K562 (cell line): ENCODE measurements around the gene COX14. TPM values are rescaled to one million over a fixed set of nuclear protein-coding genes. Genes with fewer than 3 reads are reported as not detected.

Experiments used
- ATAC-seq: fragments of 200-7000 bp; cut with Tn5 transposase; 3 replicates; pipeline ENCODE4 v1.9.1; 2020; ENCODE audit warnings: moderate library complexity
- BruUV-seq: library from RNA; stranded (reverse); fragments of 400-500 nt; replicated peaks from 2 replicates; lab custom pipeline; 2021; lab: Mats Ljungman, UMichigan
- CTCF ChIA-PET: fragments of 300-600 bp; formaldehyde crosslinking; extraction: SDS; loops from one replicate; lab custom pipeline; 2021; ENCODE audit warnings: low intra/inter-chr PET ratio; lab: Yijun Ruan, JAX
- POLR2A ChIA-PET: fragments of 300-600, 350-650 bp; sonication (Branson Sonifier 250); formaldehyde crosslinking; extraction: SDS; loops from one replicate; lab custom pipeline; 2021; ENCODE audit warnings: antibody characterized with exemption, inconsistent platforms; lab: Yijun Ruan, JAX
- DNase-seq, 4 experiments: peaks; one replicate each; pipeline versions ENCODE4 v3.0.0 to v3.0.0-alpha.2; 2011 to 2018; ENCODE audit warnings: low spot score in 3 of 4, mixed read lengths in 3 of 4; ENCODE audit errors: extremely low read depth in 1 of 4
- FAIRE-seq: peaks from 2 replicates; lab custom pipeline; 2011; peaks lifted over from hg19 to GRCh38; lab: Jason Lieb, UNC
- H2AFZ ChIP-seq: 2 replicates; pipeline ENCODE4 v1.6.0; 2011; ENCODE audit warnings: low read depth, low read length, control low read depth, inconsistent platforms
- H3K27ac ChIP-seq: fragments of 200-600 bp; 3 replicates; pipeline ENCODE4 v1.8.0; 2011; ENCODE audit warnings: low read depth, mild to moderate bottlenecking, control low read depth, inconsistent platforms, low read length, moderate library complexity, mixed read lengths; ENCODE audit errors: extremely low read depth
- H3K27me3 ChIP-seq, 2 experiments: fragments of 300-600 bp in 1 of 2; 2 replicates in 1 of 2; 3 replicates in 1 of 2; pipeline versions ENCODE4 v1.6.0 to v1.8.0; 2011; ENCODE audit warnings: inconsistent platforms in 2 of 2, low read length in 2 of 2, mild to moderate bottlenecking in 1 of 2, mixed read lengths in 1 of 2, moderate library complexity in 1 of 2; ENCODE audit not compliant: control insufficient read depth in 2 of 2, insufficient read depth in 2 of 2
- H3K36me3 ChIP-seq: fragments of 300-600 bp; 3 replicates; pipeline ENCODE4 v1.8.0; 2011; ENCODE audit warnings: mild to moderate bottlenecking, low read length, inconsistent platforms; ENCODE audit not compliant: control insufficient read depth, insufficient read depth
- H3K4me1 ChIP-seq, 2 experiments: fragments of 200-600 bp in 1 of 2; replicated peaks in 1 of 2; 2 replicates in 1 of 2; 3 replicates in 1 of 2; pipeline versions ENCODE4 v1.5.1 to v1.8.0; 2011; ENCODE audit warnings: inconsistent platforms in 2 of 2, low read length in 2 of 2, mild to moderate bottlenecking in 1 of 2, mixed read lengths in 1 of 2, moderate library complexity in 1 of 2; ENCODE audit not compliant: control insufficient read depth in 2 of 2, insufficient read depth in 2 of 2
- H3K4me2 ChIP-seq: 2 replicates; pipeline ENCODE4 v1.6.1; 2011; ENCODE audit warnings: low read length, control low read depth, inconsistent platforms, mixed read lengths; ENCODE audit not compliant: insufficient read depth
- H3K4me3 ChIP-seq: fragments of 200-600 bp; sonication (generic), shearing (Covaris generic); 2 replicates; pipeline ENCODE4 v1.5.1; 2016; ENCODE audit warnings: control low read depth, inconsistent platforms
- H3K79me2 ChIP-seq: fragments of 200-600 bp; 3 replicates; pipeline ENCODE4 v1.8.0; 2011; ENCODE audit warnings: low read length, inconsistent platforms; ENCODE audit not compliant: control insufficient read depth, insufficient read depth
- H3K9ac ChIP-seq, 2 experiments: 2 replicates each; pipeline versions ENCODE4 v1.6.0 to v1.6.1; 2011; ENCODE audit warnings: low read depth in 2 of 2, low read length in 2 of 2, control low read depth in 1 of 2, inconsistent platforms in 1 of 2, mild to moderate bottlenecking in 1 of 2, mixed read lengths in 1 of 2; ENCODE audit not compliant: insufficient read depth in 1 of 2
- H3K9me1 ChIP-seq: one replicate; pipeline ENCODE4 v1.6.0; 2011; ENCODE audit warnings: inconsistent platforms, mild to moderate bottlenecking, low read length, moderate library complexity; ENCODE audit not compliant: control insufficient read depth, insufficient read depth
- H3K9me3 ChIP-seq: replicated peaks from 2 replicates; pipeline ENCODE4 v1.5.1; 2011; ENCODE audit warnings: low read depth, low read length, inconsistent platforms; ENCODE audit not compliant: control insufficient read depth, insufficient read depth
- H4K20me1 ChIP-seq: replicated peaks from 2 replicates; pipeline ENCODE4 v1.6.1; 2011; ENCODE audit warnings: low read length, inconsistent platforms, mixed read lengths; ENCODE audit not compliant: control insufficient read depth, insufficient read depth
- NFE2L1 ChIP-seq: fragments of 450-650 bp; IDR thresholded peaks from 2 replicates; pipeline ENCODE4 v1.6.1; 2016; ENCODE audit warnings: missing genetic modification characterization, low read depth, mild to moderate bottlenecking, missing compliant biosample characterization, moderate library complexity, borderline replicate concordance
- NR2C1 ChIP-seq, 2 experiments: fragments of 450-650 bp; IDR thresholded peaks; 2 replicates each; pipeline ENCODE4 v1.6.1; 2017; ENCODE audit warnings: mild to moderate bottlenecking in 2 of 2, antibody characterized with exemption in 1 of 2, inconsistent platforms in 1 of 2, missing compliant biosample characterization in 1 of 2, missing genetic modification characterization in 1 of 2
- ZNF57 ChIP-seq: fragments of 450-650 bp; formaldehyde crosslinking; IDR thresholded peaks from 2 replicates; pipeline ENCODE4 v1.4.0; 2020; ENCODE audit warnings: mild to moderate bottlenecking, moderate library complexity
- WGBS: fragments of 100-300 bp; shearing (Covaris generic); methylation state at CpG from one replicate; pipeline ENCODE4 v1.1.6; 2016; ENCODE audit warnings: low coverage, mixed read lengths; ENCODE audit not compliant: insufficient coverage; ENCODE audit errors: missing lambda C conversion rate; 5-methylcytosine and 5-hydroxymethylcytosine counted together
- in situ Hi-C: fragments of 300-500 bp; cut with MboI; formaldehyde crosslinking; loops from 4 replicates; pipeline ENCODE4 v1.15.0; 2018; ENCODE audit warnings: inconsistent platforms, mixed read lengths
- intact Hi-C: fragments of 100-400 bp; cut with micrococcal nuclease; formaldehyde crosslinking; loops from 2 replicates; pipeline ENCODE4 v1.14.2; 2022
- polyA plus RNA-seq, 8 experiments: library from polyadenylated mRNA; depleted of rRNA in 4 of 8; stranded (reverse) in 5 of 8; unstranded in 3 of 8; fragments of >200 nt; fragmentation: Nextera tagmentation in 2 of 8; fragmentation: Illumina TruSeq in 1 of 8; extraction: Ambion mirVana in 2 of 8; extraction: Trizol in 1 of 8; gene quantifications; 2 replicates each; pipeline versions ENCODE4 v1.2.1 to v1.2.3, GENCODE V29; 2011 to 2014; ENCODE audit warnings: inconsistent platforms in 1 of 8, missing spikeins in 1 of 8
- total RNA-seq, 7 experiments: library from RNA; depleted of rRNA in 6 of 7; stranded (reverse); fragments of >200 nt in 6 of 7; fragmentation: Illumina TruSeq in 2 of 7; extraction: Trizol in 2 of 7; gene quantifications; 2 replicates each; pipeline versions ENCODE4 v1.2.1 to v1.2.3, GENCODE V29; 2011 to 2021; ENCODE audit warnings: low replicate concordance in 1 of 7
- TF ChIP-seq, protein P1 (sequence below): fragments of 250-450 bp; sonication (Bioruptor Pico); IDR thresholded peaks from 2 replicates; pipeline ENCODE4 v1.8.0; 2021; ENCODE audit warnings: mild to moderate bottlenecking, moderate library complexity

Gene COX14
- total and polyA plus RNA-seq, 9 of the 15 experiments (the other 6 are each of a cell fraction or from before 2014, with no cell fraction given): 44.4 to 269 (median 53.4) TPM

DNA sequence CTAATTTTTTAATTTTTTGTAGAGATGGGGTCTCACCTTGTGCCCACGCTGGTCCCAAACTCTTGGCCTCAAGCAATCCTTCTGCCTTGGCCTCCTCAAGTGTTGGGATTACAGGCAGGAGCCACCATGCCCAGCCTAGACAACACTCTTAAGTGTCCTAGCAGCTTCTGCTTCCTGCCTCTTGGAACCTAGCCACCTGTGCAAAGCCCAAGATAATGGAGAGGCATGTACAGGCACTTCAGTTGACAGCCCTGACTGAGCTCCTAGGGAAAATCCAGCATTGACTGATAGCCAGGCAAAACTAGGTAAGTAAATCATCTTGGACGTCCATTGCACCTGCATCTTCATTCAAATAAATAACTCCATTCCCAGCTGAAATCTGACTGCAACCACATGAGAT is 15.5 kb downstream of the COX14 start:
- Histone ChIP-seq H3K79me2 (no peaks in the 10 kb centered on the region), H3K9me3 (no peaks in the 10 kb centered on the region; the same call in 1 of the 2 replicates), H3K4me2 (no peak overlapping the region), H3K36me3 (peaks cover 51% of the 10 kb centered on the region), H3K9ac (no peak overlapping the region), H3K27me3 (no peaks in the 10 kb centered on the region), H2AFZ (no peak overlapping the region), H3K4me1 (no peaks in the 10 kb centered on the region), H3K27ac (no peak overlapping the region), H3K9me1 (no peaks in the 10 kb centered on the region), H3K4me3 (no peak overlapping the region), H4K20me1 (no peaks in the 10 kb centered on the region)
- 50% methylated on average over 2 of the region's 2 CpGs for WGBS
- FAIRE-seq (no peak), ATAC-seq (peak; percentile 42; the same call in 2 of the 3 replicates), DNase-seq (no peak)
- in situ Hi-C loops (no loop called here), intact Hi-C loops (no loop called here)
- no TSS peak for BruUV-seq
- ChIA-PET POLR2A (interaction anchor here (0.7 to 2.6 kb wide), 4 partner anchors 11 to 1115 kb away, joined by 4 to 15 read pairs (median 6); partner anchors contain the start of genes CERS5 and COX14), CTCF (interaction anchor here (1.3 kb wide), 1 partner anchor 53 kb away, joined by 4 read pairs; no protein-coding TSS in a partner anchor)
- TF ChIP-seq ZNF57 (CRISPR knock-in tag): no peak
- no peak for TF ChIP-seq NFE2L1 (tag)
- TF ChIP-seq NR2C1 (IDR thresholded peaks at IDR 0.05): no peak
- no peak for TF ChIP-seq NR2C1 (tag; IDR thresholded peaks at IDR 0.05)
- TF ChIP-seq, protein P1, sequence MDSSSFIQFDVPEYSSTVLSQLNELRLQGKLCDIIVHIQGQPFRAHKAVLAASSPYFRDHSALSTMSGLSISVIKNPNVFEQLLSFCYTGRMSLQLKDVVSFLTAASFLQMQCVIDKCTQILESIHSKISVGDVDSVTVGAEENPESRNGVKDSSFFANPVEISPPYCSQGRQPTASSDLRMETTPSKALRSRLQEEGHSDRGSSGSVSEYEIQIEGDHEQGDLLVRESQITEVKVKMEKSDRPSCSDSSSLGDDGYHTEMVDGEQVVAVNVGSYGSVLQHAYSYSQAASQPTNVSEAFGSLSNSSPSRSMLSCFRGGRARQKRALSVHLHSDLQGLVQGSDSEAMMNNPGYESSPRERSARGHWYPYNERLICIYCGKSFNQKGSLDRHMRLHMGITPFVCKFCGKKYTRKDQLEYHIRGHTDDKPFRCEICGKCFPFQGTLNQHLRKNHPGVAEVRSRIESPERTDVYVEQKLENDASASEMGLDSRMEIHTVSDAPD: no peak
